Hepatocyte (in vitro differentiated cells): Measurements from ENCODE around the gene SMPD2. TPM values are rescaled to one million over a fixed set of nuclear protein-coding genes. Genes with fewer than 3 reads are reported as not detected.

Experiments
- DNase-seq: peaks from one replicate; pipeline ENCODE4 v3.0.0-alpha.2; 2016; ENCODE audit warnings: low spot score
- H2AFZ ChIP-seq: fragments of 200-600 bp; sonication (generic); 2 replicates; pipeline ENCODE4 v1.6.0; 2016; ENCODE audit warnings: antibody characterized with exemption, mild to moderate bottlenecking
- H3K27ac ChIP-seq: fragments of 200-600 bp; sonication (generic); 2 replicates; pipeline ENCODE4 v1.5.1; 2016; ENCODE audit warnings: mild to moderate bottlenecking
- H3K27me3 ChIP-seq: fragments of 200-600 bp; sonication (generic); 2 replicates; pipeline ENCODE4 v1.6.1; 2016
- H3K36me3 ChIP-seq: fragments of 200-600 bp; sonication (generic); replicated peaks from 2 replicates; pipeline ENCODE4 v1.5.1; 2016; ENCODE audit warnings: low read depth; ENCODE audit not compliant: insufficient read depth
- H3K4me1 ChIP-seq: fragments of 200-600 bp; sonication (generic); 2 replicates; pipeline ENCODE4 v1.5.1; 2016; ENCODE audit warnings: mild to moderate bottlenecking, moderate library complexity; ENCODE audit not compliant: insufficient read depth
- H3K4me2 ChIP-seq: fragments of 200-600 bp; sonication (generic); 2 replicates; pipeline ENCODE4 v1.6.0; 2016
- H3K4me3 ChIP-seq: fragments of 200-600 bp; sonication (generic); 2 replicates; pipeline ENCODE4 v1.5.1; 2016; ENCODE audit warnings: mild to moderate bottlenecking
- H3K79me2 ChIP-seq: fragments of 200-600 bp; sonication (generic); 2 replicates; pipeline ENCODE4 v1.6.0; 2017; ENCODE audit warnings: mild to moderate bottlenecking
- H3K9me2 ChIP-seq: fragments of 200-600 bp; sonication (generic); replicated peaks from 2 replicates; pipeline ENCODE4 v1.6.0; 2017; ENCODE audit warnings: mild to moderate bottlenecking; ENCODE audit not compliant: insufficient read depth
- H3K9me3 ChIP-seq: fragments of 200-600 bp; sonication (generic); 2 replicates; pipeline ENCODE4 v1.5.1; 2016; ENCODE audit warnings: low read depth, mild to moderate bottlenecking
- H4K20me1 ChIP-seq: fragments of 200-600 bp; sonication (generic); 2 replicates; pipeline ENCODE4 v1.6.0; 2016; ENCODE audit warnings: mild to moderate bottlenecking; ENCODE audit not compliant: insufficient read depth, poor library complexity, severe bottlenecking
- EZH2 ChIP-seq: fragments of 200-600 bp; sonication (generic); IDR thresholded peaks from 2 replicates; pipeline ENCODE4 v1.6.1; 2016; ENCODE audit warnings: antibody characterized with exemption, mild to moderate bottlenecking, borderline replicate concordance
- EZH2phosphoT487 ChIP-seq: fragments of 200-600 bp; sonication (generic); IDR thresholded peaks from one replicate; pipeline ENCODE4 v1.6.1; 2018; ENCODE audit warnings: antibody characterized with exemption, mild to moderate bottlenecking, low read depth, moderate library complexity; ENCODE audit not compliant: unreplicated experiment, severe bottlenecking
- WGBS: methylation state at CpG from one replicate; pipeline ENCODE4 v1.1.6; 2016; ENCODE audit warnings: low lambda C conversion rate; ENCODE audit errors: missing lambda C conversion rate; 5-methylcytosine and 5-hydroxymethylcytosine counted together
- polyA plus RNA-seq: library from polyadenylated mRNA; unstranded; fragments of >200 nt; fragmentation: Nextera tagmentation; extraction: Ambion mirVana; gene quantifications from 2 replicates; pipeline ENCODE4 v1.2.1, GENCODE V29; 2016
- total RNA-seq: library from RNA; depleted of rRNA; stranded (reverse); fragments of >200 nt; gene quantifications from 2 replicates; pipeline ENCODE4 v1.2.3, GENCODE V29; 2014
- TF ChIP-seq, protein P1 (sequence below): fragments of 200-600 bp; sonication (generic); IDR thresholded peaks from 2 replicates; pipeline ENCODE4 v1.5.1; 2016; ENCODE audit warnings: antibody characterized with exemption, mild to moderate bottlenecking; ENCODE audit not compliant: poor library complexity

Gene SMPD2
- total and polyA plus RNA-seq, 2 experiments from 2014 or later: 9.3 to 19.2 TPM

DNA sequence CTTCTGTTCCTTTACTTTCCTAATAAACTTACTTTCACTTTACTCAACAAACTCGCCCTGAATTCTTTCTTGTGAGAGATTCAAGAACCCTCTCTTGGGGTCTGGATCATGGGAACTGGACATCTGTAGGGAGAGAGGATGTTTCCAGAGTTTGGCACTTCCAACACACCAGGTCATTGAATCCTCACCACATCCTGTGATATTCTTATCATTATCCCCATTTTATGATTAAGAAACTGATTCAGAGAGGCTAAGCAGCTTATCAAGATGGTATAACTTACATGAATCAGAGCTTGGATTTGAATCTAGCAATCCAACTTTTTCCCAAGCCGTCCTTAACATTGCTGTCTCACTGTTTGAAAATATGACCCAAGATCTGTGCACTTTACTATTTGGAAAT is 15.6 kb upstream of the SMPD2 start:
- H3K36me3 ChIP-seq: no peaks in the 10 kb centered on the region
- no peaks in the 10 kb centered on the region for H3K27me3 ChIP-seq
- no peaks in the 10 kb centered on the region for H3K9me2 ChIP-seq
- no peaks in the 10 kb centered on the region for H3K9me3 ChIP-seq
- TF ChIP-seq EZH2 (no peak), EZH2phosphoT487 (no peak)
- TF ChIP-seq, protein P1, sequence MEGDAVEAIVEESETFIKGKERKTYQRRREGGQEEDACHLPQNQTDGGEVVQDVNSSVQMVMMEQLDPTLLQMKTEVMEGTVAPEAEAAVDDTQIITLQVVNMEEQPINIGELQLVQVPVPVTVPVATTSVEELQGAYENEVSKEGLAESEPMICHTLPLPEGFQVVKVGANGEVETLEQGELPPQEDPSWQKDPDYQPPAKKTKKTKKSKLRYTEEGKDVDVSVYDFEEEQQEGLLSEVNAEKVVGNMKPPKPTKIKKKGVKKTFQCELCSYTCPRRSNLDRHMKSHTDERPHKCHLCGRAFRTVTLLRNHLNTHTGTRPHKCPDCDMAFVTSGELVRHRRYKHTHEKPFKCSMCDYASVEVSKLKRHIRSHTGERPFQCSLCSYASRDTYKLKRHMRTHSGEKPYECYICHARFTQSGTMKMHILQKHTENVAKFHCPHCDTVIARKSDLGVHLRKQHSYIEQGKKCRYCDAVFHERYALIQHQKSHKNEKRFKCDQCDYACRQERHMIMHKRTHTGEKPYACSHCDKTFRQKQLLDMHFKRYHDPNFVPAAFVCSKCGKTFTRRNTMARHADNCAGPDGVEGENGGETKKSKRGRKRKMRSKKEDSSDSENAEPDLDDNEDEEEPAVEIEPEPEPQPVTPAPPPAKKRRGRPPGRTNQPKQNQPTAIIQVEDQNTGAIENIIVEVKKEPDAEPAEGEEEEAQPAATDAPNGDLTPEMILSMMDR: no peak
- H3K4me1 ChIP-seq: no peaks in the 10 kb centered on the region
- H2AFZ ChIP-seq: no peak overlapping the region
- H3K4me3 ChIP-seq: no peak overlapping the region
- H3K27ac ChIP-seq: no peak overlapping the region
- H3K4me2 ChIP-seq: no peak overlapping the region
- DNase-seq: no peak
- no peaks in the 10 kb centered on the region for H4K20me1 ChIP-seq
- H3K79me2 ChIP-seq: no peaks in the 10 kb centered on the region
- 89% methylated on average over 2 of the region's 2 CpGs for WGBS

DNA sequence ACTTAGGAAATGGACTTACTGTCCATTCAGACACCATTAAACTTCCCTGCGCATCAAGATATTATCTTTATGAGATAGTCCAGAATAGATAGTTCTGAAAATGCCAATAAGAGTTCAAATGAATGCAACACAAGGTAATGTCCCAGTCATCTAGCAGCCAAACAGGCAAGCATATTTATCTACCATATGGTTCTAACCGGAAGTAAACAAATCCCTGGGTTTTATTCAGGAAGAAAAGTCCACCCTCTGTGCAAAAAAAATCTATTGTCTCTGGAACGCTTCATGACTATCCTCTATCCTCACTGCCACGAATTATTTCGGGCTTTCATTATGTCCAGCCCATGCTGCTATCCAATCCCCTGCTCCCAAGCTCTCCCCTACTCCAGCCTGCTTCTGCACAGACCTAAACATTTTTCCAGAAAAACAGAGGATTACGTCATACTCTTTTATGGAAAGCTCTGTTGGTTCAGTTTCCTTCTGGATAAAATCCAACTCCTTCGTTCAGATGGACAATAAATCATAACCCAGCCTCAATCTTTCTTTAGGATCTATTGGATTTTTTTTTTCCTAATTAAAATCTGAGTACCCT is 11.5 kb upstream of the SMPD2 start:
- H3K79me2 ChIP-seq: no peaks in the 10 kb centered on the region
- H3K9me2 ChIP-seq: no peaks in the 10 kb centered on the region
- H3K4me3 ChIP-seq: no peak overlapping the region
- no peak overlapping the region for H2AFZ ChIP-seq
- no peaks in the 10 kb centered on the region for H3K36me3 ChIP-seq
- peak; percentile 57 for DNase-seq
- TF ChIP-seq EZH2 (no peak), EZH2phosphoT487 (no peak)
- TF ChIP-seq, protein P1: no peak
- no peaks in the 10 kb centered on the region for H4K20me1 ChIP-seq
- no peaks in the 10 kb centered on the region for H3K9me3 ChIP-seq
- H3K4me1 ChIP-seq: no peaks in the 10 kb centered on the region
- H3K4me2 ChIP-seq: no peak overlapping the region
- WGBS: 56% methylated on average over 7 of the region's 7 CpGs
- H3K27ac ChIP-seq: no peak overlapping the region
- no peaks in the 10 kb centered on the region for H3K27me3 ChIP-seq

DNA sequence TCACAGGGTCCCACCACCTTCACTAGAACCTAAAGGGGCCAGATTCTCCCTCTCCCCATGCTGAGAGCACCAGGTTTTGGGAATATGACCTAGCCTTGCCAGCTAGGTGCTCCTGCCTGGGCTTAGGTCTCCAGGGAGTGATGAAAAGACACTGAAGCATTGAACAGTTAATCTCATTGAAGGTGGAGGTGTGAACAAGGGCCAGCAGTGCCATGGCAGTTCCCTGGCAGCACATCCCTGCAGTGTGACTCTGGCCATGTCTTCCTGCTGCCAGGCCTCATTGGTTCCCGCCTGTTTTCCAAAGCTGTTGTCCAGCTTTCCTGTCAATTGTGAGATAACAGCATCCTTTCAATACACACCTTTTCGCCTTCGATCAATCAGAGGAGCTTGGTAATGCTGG is 11.0 kb upstream of the SMPD2 start:
- Histone ChIP-seq H2AFZ (no peak overlapping the region), H3K4me2 (no peak overlapping the region)
- 98% methylated on average over 3 of the region's 3 CpGs for WGBS

More for the DNA sequence above, 11.0 kb upstream of the SMPD2 start:
- Histone ChIP-seq H3K79me2 (no peaks in the 10 kb centered on the region), H4K20me1 (no peaks in the 10 kb centered on the region), H3K36me3 (no peaks in the 10 kb centered on the region), H3K27me3 (no peaks in the 10 kb centered on the region), H3K4me3 (no peak overlapping the region), H3K9me2 (no peaks in the 10 kb centered on the region), H3K27ac (no peak overlapping the region), H3K9me3 (no peaks in the 10 kb centered on the region), H3K4me1 (no peaks in the 10 kb centered on the region)
- TF ChIP-seq, protein P1: no peak
- no peak for TF ChIP-seq EZH2
- TF ChIP-seq EZH2phosphoT487: no peak
- DNase-seq: no peak
